ENCODE results near the gene CAPN5. TPM values are rescaled to one million over a fixed set of nuclear protein-coding genes. Genes with fewer than 3 reads are reported as not detected.

CAPN5 gene
- total RNA-seq, 1 donor from 2014 or later = 7.4 TPM

DNA sequence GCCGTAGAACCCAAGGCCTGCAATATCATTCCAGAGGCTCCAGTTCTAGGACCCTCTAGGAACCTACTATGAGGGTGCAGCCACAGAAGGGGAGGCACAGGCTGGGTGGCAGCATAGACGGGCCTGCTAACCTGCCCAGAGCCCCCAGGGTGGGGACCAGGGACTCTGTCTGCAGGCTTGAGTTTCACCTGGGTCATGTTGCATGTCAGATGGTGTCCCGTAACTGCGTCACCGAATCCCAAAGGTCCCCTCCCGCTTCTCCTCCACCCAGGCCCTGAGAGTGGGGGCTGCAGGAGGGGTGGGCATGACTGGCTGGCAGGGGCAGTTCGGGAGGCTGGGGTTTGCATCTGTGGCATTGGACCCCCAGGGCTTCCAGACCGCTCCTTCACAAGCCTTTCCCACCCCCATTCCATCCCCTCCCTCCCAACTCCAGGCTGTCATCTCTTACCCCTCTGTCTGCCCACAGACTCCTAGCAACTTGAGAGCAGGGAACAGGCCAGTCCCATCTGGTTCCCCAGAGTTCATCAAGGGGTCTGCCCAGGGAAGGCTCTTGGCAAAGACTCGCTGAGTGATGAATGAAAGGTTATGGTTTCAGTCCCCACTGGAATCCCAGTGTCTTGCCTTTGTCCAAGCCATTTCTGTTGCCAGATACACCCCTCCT, 77.6 kb downstream of the CAPN5 start:
- H3K4me2 ChIP-seq = no peak overlapping the region
- peaks cover 4% of the 10 kb centered on the region for H3K27me3 ChIP-seq
- no peaks in the 10 kb centered on the region for H3K36me3 ChIP-seq
- H3K4me3 Mint-ChIP-seq = no peak overlapping the region
- no peak overlapping the region for H2AFZ ChIP-seq (replicated peaks)
- peaks cover 22% of the 10 kb centered on the region for H3F3A ChIP-seq (ENCODE audit: low read depth)
- TF ChIP-seq EZH2 (IDR thresholded peaks at IDR 0.05) = no peak
- no peak for DNase-seq (ENCODE audit: low spot score)
- peaks cover 33% of the 10 kb centered on the region for H3K4me1 ChIP-seq
- H3K9me3 Mint-ChIP-seq = no peaks in the 10 kb centered on the region
- no peaks in the 10 kb centered on the region for H3K9me3 ChIP-seq (ENCODE audit: low read depth)
- H3K4me1 Mint-ChIP-seq = peaks cover 39% of the 10 kb centered on the region
- H3K27ac ChIP-seq = no peak overlapping the region
- no peaks in the 10 kb centered on the region for H4K20me1 ChIP-seq (ENCODE audit: low read depth)
- no peaks in the 10 kb centered on the region for H3K36me3 Mint-ChIP-seq
- H3K27me3 Mint-ChIP-seq (ENCODE audit: insufficient read depth, low read depth) = peaks cover 9% of the 10 kb centered on the region
- H3K79me2 ChIP-seq (ENCODE audit: low read depth) = no peaks in the 10 kb centered on the region
- H3K4me3 ChIP-seq = no peak overlapping the region
- no peak overlapping the region for H3K27ac Mint-ChIP-seq
- no peak overlapping the region for H3K9ac ChIP-seq

DNA sequence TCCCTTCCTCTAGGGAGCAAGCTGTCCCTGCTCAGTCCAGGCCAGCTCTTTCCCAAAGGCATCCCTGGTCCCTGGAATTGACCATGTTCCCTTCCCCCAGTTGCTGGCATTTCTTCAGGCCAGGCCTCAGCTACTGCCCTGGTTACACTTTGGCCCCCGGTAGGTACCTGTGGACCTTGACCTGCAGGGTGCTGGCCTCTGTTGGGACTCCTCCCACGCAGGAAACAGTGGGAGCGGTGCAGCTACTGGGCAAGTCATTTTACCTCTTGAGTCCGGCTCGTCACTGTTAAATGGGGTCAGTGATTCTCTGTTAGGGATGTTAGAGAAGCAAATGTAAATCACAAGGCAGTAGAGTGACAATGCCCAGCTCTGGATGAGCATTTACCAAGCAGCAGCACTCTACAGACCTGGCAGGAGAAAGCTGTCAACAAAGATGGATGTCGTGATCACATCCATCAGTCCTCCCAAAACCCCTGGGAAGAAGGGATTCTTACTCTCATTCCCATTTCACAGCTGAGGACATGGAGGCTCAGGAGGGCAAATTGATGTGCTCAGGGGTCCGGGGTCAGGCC, 78.2 kb downstream of the CAPN5 start:
- peaks cover 4% of the 10 kb centered on the region for H3K27me3 ChIP-seq
- Mint-ChIP-seq H3K36me3 (no peaks in the 10 kb centered on the region), H3K4me3 (no peak overlapping the region), H3K9me3 (no peaks in the 10 kb centered on the region), H3K27me3 (ENCODE audit: insufficient read depth, low read depth) (peaks cover 8% of the 10 kb centered on the region), H3K27ac (no peak overlapping the region), H3K4me1 (peaks cover 36% of the 10 kb centered on the region)
- H3K9me3 ChIP-seq (ENCODE audit: low read depth) = no peaks in the 10 kb centered on the region
- H3K4me2 ChIP-seq = no peak overlapping the region
- H2AFZ ChIP-seq (replicated peaks) = no peak overlapping the region
- H3K9ac ChIP-seq = no peak overlapping the region
- no peak overlapping the region for H3K27ac ChIP-seq
- H4K20me1 ChIP-seq (ENCODE audit: low read depth) = no peaks in the 10 kb centered on the region
- no peak overlapping the region for H3K4me3 ChIP-seq
- TF ChIP-seq EZH2phosphoT487 (IDR thresholded peaks at IDR 0.05) (no peak), EZH2 (IDR thresholded peaks at IDR 0.05) (no peak)
- TF ChIP-seq, protein P1, sequence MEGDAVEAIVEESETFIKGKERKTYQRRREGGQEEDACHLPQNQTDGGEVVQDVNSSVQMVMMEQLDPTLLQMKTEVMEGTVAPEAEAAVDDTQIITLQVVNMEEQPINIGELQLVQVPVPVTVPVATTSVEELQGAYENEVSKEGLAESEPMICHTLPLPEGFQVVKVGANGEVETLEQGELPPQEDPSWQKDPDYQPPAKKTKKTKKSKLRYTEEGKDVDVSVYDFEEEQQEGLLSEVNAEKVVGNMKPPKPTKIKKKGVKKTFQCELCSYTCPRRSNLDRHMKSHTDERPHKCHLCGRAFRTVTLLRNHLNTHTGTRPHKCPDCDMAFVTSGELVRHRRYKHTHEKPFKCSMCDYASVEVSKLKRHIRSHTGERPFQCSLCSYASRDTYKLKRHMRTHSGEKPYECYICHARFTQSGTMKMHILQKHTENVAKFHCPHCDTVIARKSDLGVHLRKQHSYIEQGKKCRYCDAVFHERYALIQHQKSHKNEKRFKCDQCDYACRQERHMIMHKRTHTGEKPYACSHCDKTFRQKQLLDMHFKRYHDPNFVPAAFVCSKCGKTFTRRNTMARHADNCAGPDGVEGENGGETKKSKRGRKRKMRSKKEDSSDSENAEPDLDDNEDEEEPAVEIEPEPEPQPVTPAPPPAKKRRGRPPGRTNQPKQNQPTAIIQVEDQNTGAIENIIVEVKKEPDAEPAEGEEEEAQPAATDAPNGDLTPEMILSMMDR (IDR thresholded peaks at IDR 0.05) = no peak
- DNase-seq (ENCODE audit: low spot score) = no peak
- H3K79me2 ChIP-seq (ENCODE audit: low read depth) = no peaks in the 10 kb centered on the region
- H3K4me1 ChIP-seq = peaks cover 34% of the 10 kb centered on the region
- peaks cover 22% of the 10 kb centered on the region for H3F3A ChIP-seq (ENCODE audit: low read depth)
- no peaks in the 10 kb centered on the region for H3K36me3 ChIP-seq

DNA sequence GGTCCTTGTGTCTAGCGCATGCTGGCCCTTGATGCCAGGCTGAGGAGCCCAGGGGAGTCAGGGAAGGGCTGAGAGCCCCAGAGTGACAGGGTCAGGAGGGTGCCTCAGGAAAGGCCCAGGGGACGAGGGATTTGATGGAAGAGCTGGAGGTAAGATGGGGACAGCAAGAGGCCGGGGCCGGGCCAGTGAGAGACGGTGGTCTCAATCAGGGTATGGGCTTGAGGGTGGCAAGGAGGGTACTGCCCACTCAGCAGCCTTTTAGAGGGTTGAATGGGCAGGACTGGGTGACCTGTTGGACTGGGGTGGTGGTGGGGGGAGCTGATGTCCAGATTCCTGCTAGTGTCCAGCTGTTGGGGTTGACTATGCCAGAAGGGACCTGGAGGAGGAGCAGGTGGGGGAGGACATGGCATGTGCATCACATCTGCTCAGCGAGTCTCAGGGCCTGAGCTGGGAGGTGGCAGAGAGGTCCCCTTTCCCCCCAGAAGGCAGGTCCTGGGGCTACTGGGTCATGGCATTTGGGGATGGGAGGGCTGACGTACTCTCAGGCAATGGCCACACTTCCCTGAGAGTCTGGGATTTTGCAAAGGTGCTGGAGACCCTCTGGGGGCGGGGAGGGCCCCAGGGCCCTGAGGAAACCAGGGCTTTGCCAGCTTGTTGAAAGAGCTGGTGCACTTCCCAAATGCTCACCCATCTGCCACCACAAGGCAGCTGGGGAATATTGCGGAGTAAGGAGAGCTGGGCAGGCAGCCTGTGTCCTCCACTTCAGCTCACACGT, 79.7 kb downstream of the CAPN5 start:
- H3K4me3 ChIP-seq = no peak overlapping the region
- H3K9me3 ChIP-seq (ENCODE audit: low read depth) = no peaks in the 10 kb centered on the region
- H3K27ac Mint-ChIP-seq = no peak overlapping the region
- peaks cover 8% of the 10 kb centered on the region for H3K27me3 Mint-ChIP-seq (ENCODE audit: insufficient read depth, low read depth)
- H4K20me1 ChIP-seq (ENCODE audit: low read depth) = no peaks in the 10 kb centered on the region
- no peaks in the 10 kb centered on the region for H3K79me2 ChIP-seq (ENCODE audit: low read depth)
- H2AFZ ChIP-seq (replicated peaks) = no peak overlapping the region
- no peaks in the 10 kb centered on the region for H3K36me3 Mint-ChIP-seq
- peaks cover 33% of the 10 kb centered on the region for H3K4me1 ChIP-seq
- H3K9me3 Mint-ChIP-seq = no peaks in the 10 kb centered on the region
- H3K27me3 ChIP-seq = peaks cover 4% of the 10 kb centered on the region
- no peak overlapping the region for H3K27ac ChIP-seq
- H3K4me1 Mint-ChIP-seq = peaks cover 33% of the 10 kb centered on the region
- no peak for TF ChIP-seq EZH2 (IDR thresholded peaks at IDR 0.05)
- TF ChIP-seq, protein P1 (IDR thresholded peaks at IDR 0.05) = no peak
- TF ChIP-seq EZH2phosphoT487 (IDR thresholded peaks at IDR 0.05) = no peak
- H3K36me3 ChIP-seq = no peaks in the 10 kb centered on the region
- no peak for DNase-seq (ENCODE audit: low spot score)
- no peak overlapping the region for H3K9ac ChIP-seq
- no peak overlapping the region for H3K4me2 ChIP-seq
- no peak overlapping the region for H3K4me3 Mint-ChIP-seq
- peaks cover 22% of the 10 kb centered on the region for H3F3A ChIP-seq (ENCODE audit: low read depth)

DNA sequence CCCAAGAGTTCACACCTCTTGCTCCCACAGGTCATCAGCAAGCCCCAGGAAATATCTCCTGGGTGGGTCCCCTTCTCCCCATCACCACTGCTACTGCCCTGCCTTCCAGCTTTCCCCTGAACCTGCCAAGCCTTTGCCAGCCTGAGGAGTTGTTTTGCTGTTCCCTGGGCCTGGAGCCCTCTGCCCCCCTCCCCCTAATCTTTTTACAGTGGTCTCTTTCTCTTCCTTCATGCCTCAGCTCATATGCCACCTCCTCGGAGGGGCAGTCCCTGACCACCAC, 80.2 kb downstream of the CAPN5 start:
- peak overlapping the region; percentile 77 for H3K4me2 ChIP-seq
- TF ChIP-seq EZH2 (IDR thresholded peaks at IDR 0.05) (no peak), EZH2phosphoT487 (IDR thresholded peaks at IDR 0.05) (no peak)
- TF ChIP-seq, protein P1 (IDR thresholded peaks at IDR 0.05) = no peak
- peaks cover 33% of the 10 kb centered on the region for H3K4me1 ChIP-seq
- Mint-ChIP-seq H3K4me3 (no peak overlapping the region), H3K9me3 (no peaks in the 10 kb centered on the region), H3K4me1 (peaks cover 33% of the 10 kb centered on the region), H3K27ac (no peak overlapping the region), H3K36me3 (no peaks in the 10 kb centered on the region), H3K27me3 (ENCODE audit: insufficient read depth, low read depth) (peaks cover 8% of the 10 kb centered on the region)
- peaks cover 4% of the 10 kb centered on the region for H3K27me3 ChIP-seq
- no peaks in the 10 kb centered on the region for H3K9me3 ChIP-seq (ENCODE audit: low read depth)
- H2AFZ ChIP-seq (replicated peaks) = no peak overlapping the region
- H3K27ac ChIP-seq = no peak overlapping the region
- H3F3A ChIP-seq (ENCODE audit: low read depth) = peaks cover 22% of the 10 kb centered on the region
- H3K36me3 ChIP-seq = no peaks in the 10 kb centered on the region
- no peak for DNase-seq (ENCODE audit: low spot score)
- no peaks in the 10 kb centered on the region for H4K20me1 ChIP-seq (ENCODE audit: low read depth)
- no peak overlapping the region for H3K9ac ChIP-seq
- no peak overlapping the region for H3K4me3 ChIP-seq
- H3K79me2 ChIP-seq (ENCODE audit: low read depth) = no peaks in the 10 kb centered on the region

Measured in neural progenitor cell (in vitro differentiated cells).